Measurements from ENCODE around the gene PPIF. TPM values are rescaled to one million over a fixed set of nuclear protein-coding genes. Genes with fewer than 3 reads are reported as not detected.

PPIF gene
- total RNA-seq, 1 donor from 2014 or later, result 27.1 TPM

GRCh38 chr10:79314761-79315601 lies 32.3 kb upstream of the PPIF start:
- no peak overlapping the region for H3K4me2 ChIP-seq
- DNase-seq (ENCODE audit: low spot score), result no peak
- no peak overlapping the region for H3K4me3 ChIP-seq
- H3K27ac Mint-ChIP-seq, result no peak overlapping the region
- no peaks in the 10 kb centered on the region for H3K79me2 ChIP-seq (ENCODE audit: low read depth)
- H3K4me1 ChIP-seq, result peaks cover 21% of the 10 kb centered on the region
- TF ChIP-seq CTCF (IDR thresholded peaks at IDR 0.05) (no peak), EZH2 (IDR thresholded peaks at IDR 0.05) (no peak), EZH2phosphoT487 (IDR thresholded peaks at IDR 0.05) (no peak)
- no peaks in the 10 kb centered on the region for H3K27me3 ChIP-seq
- peaks cover 24% of the 10 kb centered on the region for H3K27me3 Mint-ChIP-seq (ENCODE audit: insufficient read depth, low read depth)
- peaks cover 22% of the 10 kb centered on the region for H3K36me3 Mint-ChIP-seq
- H3K4me3 Mint-ChIP-seq, result no peak overlapping the region
- H2AFZ ChIP-seq (replicated peaks), result no peak overlapping the region
- peaks cover 8% of the 10 kb centered on the region for H4K20me1 ChIP-seq (ENCODE audit: low read depth)
- no peak overlapping the region for H3K27ac ChIP-seq
- H3K36me3 ChIP-seq, result no peaks in the 10 kb centered on the region
- no peaks in the 10 kb centered on the region for H3K9me3 Mint-ChIP-seq
- no peaks in the 10 kb centered on the region for H3K9me3 ChIP-seq (ENCODE audit: low read depth)
- peaks cover 11% of the 10 kb centered on the region for H3F3A ChIP-seq (ENCODE audit: low read depth)
- no peak overlapping the region for H3K9ac ChIP-seq
- H3K4me1 Mint-ChIP-seq, result peaks cover 28% of the 10 kb centered on the region

- Histone ChIP-seq H3K36me3 (no peaks in the 10 kb centered on the region), H3K27me3 (no peaks in the 10 kb centered on the region), H3K79me2 (ENCODE audit: low read depth) (no peaks in the 10 kb centered on the region), H3K4me2 (no peak overlapping the region), H3K4me3 (no peak overlapping the region), H4K20me1 (ENCODE audit: low read depth) (peaks cover 8% of the 10 kb centered on the region), H3K4me1 (peaks cover 21% of the 10 kb centered on the region), H3K27ac (no peak overlapping the region), H3K9me3 (ENCODE audit: low read depth) (no peaks in the 10 kb centered on the region), H2AFZ (replicated peaks) (no peak overlapping the region), H3K9ac (no peak overlapping the region), H3F3A (ENCODE audit: low read depth) (peaks cover 11% of the 10 kb centered on the region)
- DNase-seq (ENCODE audit: low spot score), result no peak
- H3K9me3 Mint-ChIP-seq, result no peaks in the 10 kb centered on the region
- H3K27ac Mint-ChIP-seq, result no peak overlapping the region
- H3K36me3 Mint-ChIP-seq, result peaks cover 22% of the 10 kb centered on the region
- TF ChIP-seq CTCF (IDR thresholded peaks at IDR 0.05), result no peak
- no peak for TF ChIP-seq EZH2phosphoT487 (IDR thresholded peaks at IDR 0.05)
- TF ChIP-seq EZH2 (IDR thresholded peaks at IDR 0.05), result no peak
- peaks cover 28% of the 10 kb centered on the region for H3K4me1 Mint-ChIP-seq
- no peak overlapping the region for H3K4me3 Mint-ChIP-seq
- H3K27me3 Mint-ChIP-seq (ENCODE audit: insufficient read depth, low read depth), result peaks cover 22% of the 10 kb centered on the region
Measured at GRCh38 chr10:79315602-79315920, 31.7 kb upstream of the PPIF start.

- Histone ChIP-seq H3F3A (ENCODE audit: low read depth) (peaks cover 11% of the 10 kb centered on the region), H4K20me1 (ENCODE audit: low read depth) (peaks cover 8% of the 10 kb centered on the region), H3K27ac (no peak overlapping the region), H3K4me1 (peaks cover 21% of the 10 kb centered on the region), H3K9me3 (ENCODE audit: low read depth) (no peaks in the 10 kb centered on the region), H3K9ac (no peak overlapping the region), H3K4me3 (no peak overlapping the region), H3K27me3 (no peaks in the 10 kb centered on the region), H3K36me3 (no peaks in the 10 kb centered on the region), H3K79me2 (ENCODE audit: low read depth) (no peaks in the 10 kb centered on the region), H2AFZ (replicated peaks) (no peak overlapping the region), H3K4me2 (peak overlapping the region; percentile 22)
- no peaks in the 10 kb centered on the region for H3K9me3 Mint-ChIP-seq
- DNase-seq (ENCODE audit: low spot score), result no peak
- no peak for TF ChIP-seq EZH2phosphoT487 (IDR thresholded peaks at IDR 0.05)
- no peak for TF ChIP-seq CTCF (IDR thresholded peaks at IDR 0.05)
- no peak for TF ChIP-seq EZH2 (IDR thresholded peaks at IDR 0.05)
- no peak overlapping the region for H3K4me3 Mint-ChIP-seq
- H3K36me3 Mint-ChIP-seq, result peaks cover 20% of the 10 kb centered on the region
- H3K27me3 Mint-ChIP-seq (ENCODE audit: insufficient read depth, low read depth), result peaks cover 19% of the 10 kb centered on the region
- H3K27ac Mint-ChIP-seq, result no peak overlapping the region
- peaks cover 25% of the 10 kb centered on the region for H3K4me1 Mint-ChIP-seq
Measured at GRCh38 chr10:79316671-79317431, 30.4 kb upstream of the PPIF start.

Data from neural progenitor cell (in vitro differentiated cells).